Osteoblast (primary cell): ENCODE data around the gene ACTR8. TPM values are rescaled to one million over a fixed set of nuclear protein-coding genes. Genes with fewer than 3 reads are reported as not detected.

Experiments used
- DNase-seq: peaks from one replicate; pipeline ENCODE4 v3.0.0; 2011; ENCODE audit warnings: low spot score, mixed read lengths; ENCODE audit not compliant: insufficient read length; ENCODE audit errors: missing footprints
- H2AFZ ChIP-seq: 2 replicates; pipeline ENCODE4 v1.6.0; 2011; ENCODE audit warnings: mild to moderate bottlenecking, low read length
- H3K27ac ChIP-seq: 2 replicates; pipeline ENCODE4 v1.5.1; 2011; ENCODE audit warnings: mild to moderate bottlenecking, low read depth, low read length, moderate library complexity
- H3K27me3 ChIP-seq: 2 replicates; pipeline ENCODE4 v1.6.0; 2012; ENCODE audit warnings: mild to moderate bottlenecking, control low read depth, inconsistent platforms, low read length, moderate library complexity; ENCODE audit not compliant: insufficient read depth
- H3K36me3 ChIP-seq: 2 replicates; pipeline ENCODE4 v1.5.1; 2011; ENCODE audit warnings: mild to moderate bottlenecking, low read length, control low read depth, moderate library complexity; ENCODE audit not compliant: insufficient read depth
- H3K4me1 ChIP-seq: 2 replicates; pipeline ENCODE4 v1.5.1; 2011; ENCODE audit warnings: mild to moderate bottlenecking, low read length, control low read depth, moderate library complexity; ENCODE audit not compliant: insufficient read depth
- H3K4me2 ChIP-seq: 2 replicates; pipeline ENCODE4 v1.6.0; 2011; ENCODE audit warnings: mild to moderate bottlenecking, low read length; ENCODE audit not compliant: insufficient read depth
- H3K4me3 ChIP-seq: fragments of 200-600 bp; sonication (generic); 3 replicates; pipeline ENCODE4 v1.5.1; 2012; ENCODE audit warnings: mild to moderate bottlenecking, low read length, inconsistent platforms; ENCODE audit not compliant: insufficient read depth
- H3K79me2 ChIP-seq: 2 replicates; pipeline ENCODE4 v1.6.0; 2012; ENCODE audit warnings: mild to moderate bottlenecking, low read length, control low read depth, inconsistent platforms; ENCODE audit not compliant: insufficient read depth
- H3K9me3 ChIP-seq: 2 replicates; pipeline ENCODE4 v1.5.1; 2011; ENCODE audit warnings: low read depth, low read length, control low read depth
- H4K20me1 ChIP-seq: 2 replicates; pipeline ENCODE4 v1.6.0; 2012; ENCODE audit warnings: mild to moderate bottlenecking, low read length, control low read depth; ENCODE audit not compliant: insufficient read depth
- total RNA-seq: library from RNA; depleted of rRNA; stranded (reverse); fragments of >200 nt; gene quantifications from 2 replicates; pipeline ENCODE4 v1.2.3, GENCODE V29; 2012
- TF ChIP-seq, protein P1 (sequence below): IDR thresholded peaks from 2 replicates; pipeline ENCODE4 v1.5.1; 2011; ENCODE audit warnings: mild to moderate bottlenecking, low read depth, low read length, moderate library complexity; ENCODE audit errors: extremely low read depth

ACTR8 gene
- total RNA-seq, 1 donor, result 35.1 TPM

DNA sequence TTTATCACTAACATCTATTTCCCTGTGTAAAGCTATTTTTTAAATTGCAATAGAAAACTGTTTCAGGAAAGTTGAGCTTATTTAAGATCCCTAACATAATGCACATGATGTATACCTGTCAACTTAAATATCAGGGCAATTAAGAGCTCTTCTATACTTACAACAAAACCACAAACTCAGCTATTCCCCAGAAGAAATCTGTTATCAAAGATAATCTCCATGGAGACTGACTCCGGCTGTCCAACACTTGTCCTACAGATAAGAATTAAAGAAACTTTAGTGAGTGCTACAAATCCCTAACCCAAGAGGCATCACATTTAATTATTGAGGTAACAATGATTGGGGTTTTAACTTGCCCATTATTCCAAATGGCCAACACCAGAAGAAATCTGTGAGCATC, 6.3 kb upstream of the ACTR8 start:
- TF ChIP-seq, protein P1, sequence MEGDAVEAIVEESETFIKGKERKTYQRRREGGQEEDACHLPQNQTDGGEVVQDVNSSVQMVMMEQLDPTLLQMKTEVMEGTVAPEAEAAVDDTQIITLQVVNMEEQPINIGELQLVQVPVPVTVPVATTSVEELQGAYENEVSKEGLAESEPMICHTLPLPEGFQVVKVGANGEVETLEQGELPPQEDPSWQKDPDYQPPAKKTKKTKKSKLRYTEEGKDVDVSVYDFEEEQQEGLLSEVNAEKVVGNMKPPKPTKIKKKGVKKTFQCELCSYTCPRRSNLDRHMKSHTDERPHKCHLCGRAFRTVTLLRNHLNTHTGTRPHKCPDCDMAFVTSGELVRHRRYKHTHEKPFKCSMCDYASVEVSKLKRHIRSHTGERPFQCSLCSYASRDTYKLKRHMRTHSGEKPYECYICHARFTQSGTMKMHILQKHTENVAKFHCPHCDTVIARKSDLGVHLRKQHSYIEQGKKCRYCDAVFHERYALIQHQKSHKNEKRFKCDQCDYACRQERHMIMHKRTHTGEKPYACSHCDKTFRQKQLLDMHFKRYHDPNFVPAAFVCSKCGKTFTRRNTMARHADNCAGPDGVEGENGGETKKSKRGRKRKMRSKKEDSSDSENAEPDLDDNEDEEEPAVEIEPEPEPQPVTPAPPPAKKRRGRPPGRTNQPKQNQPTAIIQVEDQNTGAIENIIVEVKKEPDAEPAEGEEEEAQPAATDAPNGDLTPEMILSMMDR, result no peak
- Histone ChIP-seq H3K79me2 (peaks cover 43% of the 10 kb centered on the region), H3K36me3 (peaks cover 29% of the 10 kb centered on the region), H3K4me3 (no peak overlapping the region), H3K27me3 (no peaks in the 10 kb centered on the region), H3K27ac (no peak overlapping the region), H3K4me2 (no peak overlapping the region), H4K20me1 (peaks cover 3% of the 10 kb centered on the region), H2AFZ (no peak overlapping the region), H3K9me3 (no peaks in the 10 kb centered on the region), H3K4me1 (peaks cover 16% of the 10 kb centered on the region)
- no peak for DNase-seq

DNA sequence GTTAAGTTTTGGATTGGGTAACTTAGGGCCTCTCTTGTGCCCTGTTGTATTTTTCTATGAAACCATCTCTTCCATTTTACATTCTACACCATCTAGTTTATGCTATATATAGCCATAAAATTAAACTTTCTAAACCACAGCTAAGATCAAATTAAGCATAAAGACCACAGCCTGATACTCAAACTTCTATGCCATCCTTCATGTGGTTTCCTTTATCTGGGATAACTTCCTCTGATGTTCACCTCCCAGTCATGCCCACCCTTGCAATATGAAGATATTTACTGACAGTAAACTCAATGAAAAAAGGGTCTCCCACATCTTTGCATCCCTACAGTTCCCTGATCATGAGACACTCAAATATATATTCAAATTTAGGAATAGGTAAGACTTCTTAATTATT, 5.5 kb upstream of the ACTR8 start:
- TF ChIP-seq, protein P1, result no peak
- Histone ChIP-seq H3K79me2 (peaks cover 43% of the 10 kb centered on the region), H3K4me3 (no peak overlapping the region), H3K9me3 (no peaks in the 10 kb centered on the region), H3K27me3 (no peaks in the 10 kb centered on the region), H3K36me3 (peaks cover 29% of the 10 kb centered on the region), H2AFZ (no peak overlapping the region), H3K4me2 (no peak overlapping the region), H3K4me1 (peaks cover 16% of the 10 kb centered on the region), H3K27ac (no peak overlapping the region), H4K20me1 (peaks cover 3% of the 10 kb centered on the region)
- no peak for DNase-seq

DNA sequence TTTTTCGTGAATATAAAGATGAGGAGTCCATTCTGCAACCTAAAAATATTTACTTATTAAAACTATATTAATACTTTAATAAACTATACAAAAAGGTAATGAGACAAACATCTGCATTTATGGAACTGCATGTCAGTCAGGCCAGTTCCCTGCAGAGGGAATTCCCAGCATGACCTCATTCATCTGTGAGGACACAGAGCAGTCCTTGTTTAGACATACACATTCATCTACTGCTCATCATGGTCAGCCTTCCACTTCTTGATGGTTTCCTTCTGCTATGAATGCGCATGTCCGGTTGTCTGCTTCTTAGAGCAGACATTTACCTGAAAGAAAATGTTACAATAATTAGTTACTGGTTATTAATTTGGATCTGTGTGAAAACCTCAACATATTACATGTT, 3.3 kb upstream of the ACTR8 start:
- no peaks in the 10 kb centered on the region for H4K20me1 ChIP-seq
- DNase-seq, result no peak
- H3K27ac ChIP-seq, result no peak overlapping the region
- H3K4me1 ChIP-seq, result peaks cover 12% of the 10 kb centered on the region
- H3K4me3 ChIP-seq, result no peak overlapping the region
- peaks cover 42% of the 10 kb centered on the region for H3K79me2 ChIP-seq
- TF ChIP-seq, protein P1, result no peak
- peaks cover 29% of the 10 kb centered on the region for H3K36me3 ChIP-seq
- no peak overlapping the region for H3K4me2 ChIP-seq
- no peak overlapping the region for H2AFZ ChIP-seq
- no peaks in the 10 kb centered on the region for H3K9me3 ChIP-seq
- H3K27me3 ChIP-seq, result no peaks in the 10 kb centered on the region

DNA sequence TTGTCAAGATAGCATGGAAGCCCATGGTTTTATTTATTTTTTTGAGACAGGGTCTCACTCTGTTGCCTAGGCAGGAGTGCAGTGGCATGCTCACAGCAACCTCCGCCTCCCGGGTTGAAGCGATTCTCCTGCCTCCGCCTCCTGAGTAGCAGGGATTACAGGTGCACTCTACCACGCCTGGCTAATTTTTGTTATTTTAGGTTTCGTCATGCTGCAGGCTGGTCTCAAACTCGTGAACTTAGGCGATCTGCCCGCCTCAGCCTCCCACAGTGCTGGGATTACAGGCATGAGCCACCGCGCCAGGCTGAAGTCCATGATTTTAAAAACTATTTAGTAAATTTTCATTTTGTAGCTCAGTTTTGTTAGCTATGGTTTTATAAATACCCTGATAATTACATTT, 2.7 kb upstream of the ACTR8 start:
- Histone ChIP-seq H3K27me3 (no peaks in the 10 kb centered on the region), H4K20me1 (no peaks in the 10 kb centered on the region), H3K79me2 (peaks cover 41% of the 10 kb centered on the region), H3K36me3 (peaks cover 33% of the 10 kb centered on the region), H3K27ac (no peak overlapping the region), H2AFZ (no peak overlapping the region), H3K4me2 (no peak overlapping the region), H3K4me1 (peaks cover 9% of the 10 kb centered on the region), H3K4me3 (no peak overlapping the region), H3K9me3 (no peaks in the 10 kb centered on the region)
- DNase-seq, result no peak
- TF ChIP-seq, protein P1, result no peak
